GM12878 (cell line): ENCODE measurements around the gene OR10A3. TPM values are rescaled to one million over a fixed set of nuclear protein-coding genes. Genes with fewer than 3 reads are reported as not detected.
A peak's percentile ranks its signal among the peaks of the same experiment; 100 is the strongest.

Experiments
- ATAC-seq: fragments of 200-7000 bp; cut with Tn5 transposase; 3 replicates; pipeline ENCODE4 v1.9.1; 2020; ENCODE audit warnings: mild to moderate bottlenecking, moderate library complexity
- BruUV-seq: library from RNA; stranded (reverse); fragments of 400-500 nt; replicated peaks from 2 replicates; lab custom pipeline; 2021; lab: Mats Ljungman, UMichigan
- CTCF ChIA-PET: fragments of 300-600 bp; sonication (Branson Sonifier 250); formaldehyde crosslinking; extraction: SDS; loops from one replicate; lab custom pipeline; 2021; ENCODE audit warnings: inconsistent platforms; lab: Yijun Ruan, JAX
- POLR2A ChIA-PET: fragments of 350-600 bp; formaldehyde crosslinking; extraction: SDS; loops from one replicate; lab custom pipeline; 2021; ENCODE audit warnings: inconsistent platforms; lab: Charles Lee
- RAD21 ChIA-PET: fragments of 300-600 bp; sonication (Branson Sonifier 250); formaldehyde crosslinking; loops from one replicate; lab custom pipeline; 2023; ENCODE audit warnings: antibody characterized with exemption; ENCODE audit not compliant: unreplicated experiment; lab: Charles Lee
- SMC1A ChIA-PET: fragments of 300-600 bp; sonication (Branson Sonifier 250); formaldehyde crosslinking; loops from one replicate; lab custom pipeline; 2023; ENCODE audit not compliant: unreplicated experiment, uncharacterized antibody; lab: Charles Lee
- DNase-seq: peaks from one replicate; pipeline ENCODE4 v3.0.0-alpha.2; 2011; ENCODE audit warnings: low read depth, low spot score
- FAIRE-seq: peaks from 3 replicates; lab custom pipeline; 2011; peaks lifted over from hg19 to GRCh38; lab: Jason Lieb, UNC
- H2AFZ ChIP-seq: 2 replicates; pipeline ENCODE4 v1.6.0; 2011; ENCODE audit warnings: low read depth, low read length, control low read depth; ENCODE audit not compliant: control insufficient read depth
- H3K27ac ChIP-seq: 2 replicates; pipeline ENCODE4 v1.5.1; 2011; ENCODE audit warnings: control low read depth; ENCODE audit not compliant: control insufficient read depth, insufficient read depth
- H3K27me3 ChIP-seq, 2 experiments: replicated peaks in 1 of 2; 2 replicates each; pipeline versions ENCODE4 v1.6.0 to v1.6.1; 2011; ENCODE audit warnings: low read length in 1 of 2; ENCODE audit not compliant: control insufficient read depth in 2 of 2, insufficient read depth in 2 of 2
- H3K36me3 ChIP-seq, 2 experiments: 2 replicates each; pipeline ENCODE4 v1.5.1; 2011; ENCODE audit warnings: low read length in 1 of 2; ENCODE audit not compliant: control insufficient read depth in 2 of 2, insufficient read depth in 2 of 2
- H3K4me1 ChIP-seq: 2 replicates; pipeline ENCODE4 v1.6.1; 2011; ENCODE audit warnings: mild to moderate bottlenecking, low read length, moderate library complexity, mixed read lengths; ENCODE audit not compliant: control insufficient read depth, insufficient read depth
- H3K4me2 ChIP-seq: 2 replicates; pipeline ENCODE4 v1.6.0; 2011; ENCODE audit warnings: control low read depth; ENCODE audit not compliant: control insufficient read depth, insufficient read depth
- H3K4me3 ChIP-seq: fragments of 200-600 bp; sonication (generic); 2 replicates; pipeline ENCODE4 v1.5.1; 2016
- H3K79me2 ChIP-seq: 2 replicates; pipeline ENCODE4 v1.6.0; 2011; ENCODE audit warnings: low read length; ENCODE audit not compliant: control insufficient read depth, insufficient read depth
- H3K9ac ChIP-seq: 2 replicates; pipeline ENCODE4 v1.8.0; 2011; ENCODE audit warnings: low read length, control low read depth, mixed read lengths; ENCODE audit not compliant: control insufficient read depth, insufficient read depth
- H3K9me3 ChIP-seq: replicated peaks from 3 replicates; pipeline ENCODE4 v1.5.1; 2011; ENCODE audit warnings: mild to moderate bottlenecking, low read length; ENCODE audit not compliant: control insufficient read depth, insufficient read depth
- H4K20me1 ChIP-seq: 2 replicates; pipeline ENCODE4 v1.6.0; 2011; ENCODE audit not compliant: control insufficient read depth, insufficient read depth
- BCL11A ChIP-seq: IDR thresholded peaks from 2 replicates; pipeline ENCODE4 v1.6.1; 2011; ENCODE audit warnings: low read depth, low read length
- IRF4 ChIP-seq: IDR thresholded peaks from 2 replicates; pipeline ENCODE4 v1.6.1; 2011; ENCODE audit warnings: low read depth, low read length
- SRF ChIP-seq, 2 experiments: IDR thresholded peaks; 2 replicates each; pipeline ENCODE4 v1.6.1; 2011; ENCODE audit warnings: low read depth in 2 of 2, low read length in 2 of 2, mild to moderate bottlenecking in 1 of 2, moderate library complexity in 1 of 2
- SUPT20H ChIP-seq: IDR thresholded peaks from 2 replicates; pipeline ENCODE4 v1.6.1; 2011; ENCODE audit warnings: low read depth, mild to moderate bottlenecking, low read length, moderate library complexity, borderline replicate concordance; ENCODE audit not compliant: control insufficient read depth
- SUZ12 ChIP-seq: fragments of 200-600 bp; sonication (generic); IDR thresholded peaks from one replicate; pipeline ENCODE4 v1.6.1; 2018; ENCODE audit warnings: antibody characterized with exemption, mild to moderate bottlenecking; ENCODE audit not compliant: unreplicated experiment
- WGBS: methylation state at CpG from one replicate; pipeline ENCODE4 v1.1.6; 2016; ENCODE audit warnings: low lambda C conversion rate; ENCODE audit not compliant: insufficient replicate concordance, insufficient coverage; ENCODE audit errors: missing lambda C conversion rate; 5-methylcytosine and 5-hydroxymethylcytosine counted together
- in situ Hi-C: fragments of 300-500 bp; cut with MboI; formaldehyde crosslinking; loops from 9 replicates; pipeline ENCODE4 v1.14.3; 2018; ENCODE audit warnings: mixed read lengths
- intact Hi-C: fragments of 100-400 bp; cut with micrococcal nuclease; formaldehyde crosslinking; loops from one replicate; pipeline ENCODE4 v1.14.2; 2022; ENCODE audit not compliant: unreplicated experiment
- polyA plus RNA-seq, 11 experiments: library from polyadenylated mRNA; depleted of rRNA in 4 of 11; unstranded in 6 of 11; stranded (reverse) in 5 of 11; fragments of >200 nt; fragmentation: Nextera tagmentation in 4 of 11; fragmentation: Illumina TruSeq in 1 of 11; extraction: Ambion mirVana in 4 of 11; extraction: Trizol in 1 of 11; gene quantifications; 1 replicate in 1 of 11; 2 replicates in 10 of 11; pipeline versions ENCODE4 v1.2.1 to v1.2.3, GENCODE V29; 2011 to 2016; ENCODE audit warnings: inconsistent platforms in 2 of 11, missing spikeins in 2 of 11, low read depth in 1 of 11
- total RNA-seq, 4 experiments: library from RNA; depleted of rRNA in 3 of 4; stranded (reverse); fragments of >200 nt in 3 of 4; fragmentation: Illumina TruSeq in 1 of 4; extraction: Trizol in 1 of 4; gene quantifications; 2 replicates each; pipeline versions ENCODE4 v1.2.1 to v1.2.3, GENCODE V29; 2013 to 2021
- TF ChIP-seq, protein P1 (sequence below): fragments of 450-650 bp; IDR thresholded peaks from 2 replicates; pipeline ENCODE4 v1.6.1; 2017; ENCODE audit warnings: antibody characterized with exemption, mild to moderate bottlenecking, moderate library complexity
- TF ChIP-seq, protein P2 (sequence below): fragments of 450-650 bp; IDR thresholded peaks from 2 replicates; pipeline ENCODE4 v1.6.1; 2016; ENCODE audit warnings: mild to moderate bottlenecking
- TF ChIP-seq, protein P3 (sequence below): IDR thresholded peaks from 2 replicates; pipeline ENCODE4 v1.6.1; 2012; ENCODE audit warnings: low read depth, low read length, improper control_type of control experiment
- TF ChIP-seq, protein P4 (sequence below): fragments of 450-650 bp; IDR thresholded peaks from 2 replicates; pipeline ENCODE4 v1.6.1; 2014; ENCODE audit warnings: mild to moderate bottlenecking

Gene OR10A3
- total and polyA plus RNA-seq, 10 of the 15 experiments (the other 5 are each of a cell fraction or from before 2014, with no cell fraction given), result 0.04 TPM; not detected in 9

DNA sequence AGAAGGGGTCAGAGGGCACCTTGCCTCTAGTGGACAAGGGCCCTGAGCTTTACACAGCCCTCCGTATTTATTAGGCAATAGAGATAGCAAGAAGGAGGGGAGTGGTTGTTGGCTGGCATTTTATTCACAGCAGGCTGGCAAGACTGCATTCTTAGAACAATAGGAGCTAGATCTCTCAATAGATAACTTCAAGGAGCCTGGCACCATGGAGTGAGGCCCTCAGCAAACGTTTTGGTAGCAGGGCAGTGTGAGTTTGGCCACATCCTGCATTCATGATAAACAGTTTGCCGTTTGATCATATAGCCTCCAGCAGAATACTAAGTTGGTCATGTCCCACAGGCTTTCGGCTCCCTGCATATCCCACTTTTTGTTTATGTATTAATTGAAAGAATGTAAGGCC is 42.1 kb downstream of the OR10A3 start:
- TF ChIP-seq, protein P1, sequence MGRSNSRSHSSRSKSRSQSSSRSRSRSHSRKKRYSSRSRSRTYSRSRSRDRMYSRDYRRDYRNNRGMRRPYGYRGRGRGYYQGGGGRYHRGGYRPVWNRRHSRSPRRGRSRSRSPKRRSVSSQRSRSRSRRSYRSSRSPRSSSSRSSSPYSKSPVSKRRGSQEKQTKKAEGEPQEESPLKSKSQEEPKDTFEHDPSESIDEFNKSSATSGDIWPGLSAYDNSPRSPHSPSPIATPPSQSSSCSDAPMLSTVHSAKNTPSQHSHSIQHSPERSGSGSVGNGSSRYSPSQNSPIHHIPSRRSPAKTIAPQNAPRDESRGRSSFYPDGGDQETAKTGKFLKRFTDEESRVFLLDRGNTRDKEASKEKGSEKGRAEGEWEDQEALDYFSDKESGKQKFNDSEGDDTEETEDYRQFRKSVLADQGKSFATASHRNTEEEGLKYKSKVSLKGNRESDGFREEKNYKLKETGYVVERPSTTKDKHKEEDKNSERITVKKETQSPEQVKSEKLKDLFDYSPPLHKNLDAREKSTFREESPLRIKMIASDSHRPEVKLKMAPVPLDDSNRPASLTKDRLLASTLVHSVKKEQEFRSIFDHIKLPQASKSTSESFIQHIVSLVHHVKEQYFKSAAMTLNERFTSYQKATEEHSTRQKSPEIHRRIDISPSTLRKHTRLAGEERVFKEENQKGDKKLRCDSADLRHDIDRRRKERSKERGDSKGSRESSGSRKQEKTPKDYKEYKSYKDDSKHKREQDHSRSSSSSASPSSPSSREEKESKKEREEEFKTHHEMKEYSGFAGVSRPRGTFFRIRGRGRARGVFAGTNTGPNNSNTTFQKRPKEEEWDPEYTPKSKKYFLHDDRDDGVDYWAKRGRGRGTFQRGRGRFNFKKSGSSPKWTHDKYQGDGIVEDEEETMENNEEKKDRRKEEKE, result no peak
- TF ChIP-seq, all 136 proteins: peak for 0

DNA sequence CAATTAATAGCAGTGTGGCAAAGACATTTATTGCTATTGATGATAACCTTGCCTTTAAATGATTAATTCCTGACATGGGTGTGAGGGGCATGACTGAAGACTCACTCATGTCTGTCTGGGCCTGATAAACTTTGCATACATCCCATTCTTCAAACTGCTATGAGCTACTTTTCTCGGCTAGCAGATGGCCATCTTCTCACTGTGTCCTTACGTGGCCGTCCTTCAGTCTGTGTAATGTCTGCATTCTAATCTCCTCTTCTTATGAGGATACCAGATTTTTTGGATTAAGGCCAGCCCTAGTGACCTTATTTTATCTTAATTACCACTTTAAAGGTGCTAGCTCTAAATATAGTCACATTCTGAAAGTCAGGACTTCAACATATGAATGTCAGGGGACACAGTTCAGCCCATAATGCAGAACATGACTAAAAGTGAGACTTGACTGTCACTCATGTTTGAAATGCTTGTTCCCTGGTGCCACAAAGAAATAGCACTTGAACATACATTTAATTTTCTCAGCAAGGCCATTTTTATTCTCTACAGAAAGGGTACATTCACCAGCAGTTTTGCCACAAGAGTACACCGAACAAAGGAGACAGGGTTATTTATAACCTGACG is 42.7 kb downstream of the OR10A3 start:
- H3K9ac ChIP-seq, result no peak overlapping the region
- DNase-seq (no peak), FAIRE-seq (no peak), ATAC-seq (no peak; the same call in 2 of the 3 replicates)
- no peak overlapping the region for H3K27ac ChIP-seq
- H4K20me1 ChIP-seq, result no peaks in the 10 kb centered on the region
- SMC1A ChIA-PET, result interaction anchor here (5.2 kb wide), 1 partner anchor 88 kb away, joined by 17 read pairs; the partner anchor contains the start of gene EIF3F
- H3K27me3 ChIP-seq, result no peaks in the 10 kb centered on the region
- intact Hi-C loops (loop anchor here (10.0 kb wide), 1 partner anchor 196 kb away; no protein-coding TSS in a partner anchor), in situ Hi-C loops (no loop called here)
- H3K36me3 ChIP-seq, result no peaks in the 10 kb centered on the region
- RAD21 ChIA-PET, result no interaction called here
- H3K4me1 ChIP-seq, result no peaks in the 10 kb centered on the region
- CTCF ChIA-PET, result interaction anchor here (0.8 to 1.6 kb wide), 2 partner anchors 88 to 386 kb away, joined by 3 to 5 read pairs; partner anchors contain the start of gene EIF3F
- H3K4me3 ChIP-seq, result no peak overlapping the region
- no TSS peak for BruUV-seq
- H3K4me2 ChIP-seq, result no peak overlapping the region
- WGBS, result 68% methylated on average over 5 of the region's 5 CpGs
- H3K79me2 ChIP-seq, result no peaks in the 10 kb centered on the region
- H3K9me3 ChIP-seq, result no peaks in the 10 kb centered on the region
- POLR2A ChIA-PET, result interaction anchor here (0.6 kb wide), 1 partner anchor 965 kb away, joined by 5 read pairs; no protein-coding TSS in a partner anchor
- H2AFZ ChIP-seq, result no peak overlapping the region
- TF ChIP-seq SUZ12, result no peak
- 0 out of 2 replicates have a peak, but pooled peaks have one; percentile 20 for TF ChIP-seq IRF4
- TF ChIP-seq SRF (IDR thresholded peaks at IDR 0.05; ENCODE audit: low read depth in 2 of 2, low read length in 2 of 2), result no peak
- 0 out of 2 replicates have a peak, but pooled peaks have one; percentile 8 for TF ChIP-seq BCL11A
- TF ChIP-seq, protein P2, sequence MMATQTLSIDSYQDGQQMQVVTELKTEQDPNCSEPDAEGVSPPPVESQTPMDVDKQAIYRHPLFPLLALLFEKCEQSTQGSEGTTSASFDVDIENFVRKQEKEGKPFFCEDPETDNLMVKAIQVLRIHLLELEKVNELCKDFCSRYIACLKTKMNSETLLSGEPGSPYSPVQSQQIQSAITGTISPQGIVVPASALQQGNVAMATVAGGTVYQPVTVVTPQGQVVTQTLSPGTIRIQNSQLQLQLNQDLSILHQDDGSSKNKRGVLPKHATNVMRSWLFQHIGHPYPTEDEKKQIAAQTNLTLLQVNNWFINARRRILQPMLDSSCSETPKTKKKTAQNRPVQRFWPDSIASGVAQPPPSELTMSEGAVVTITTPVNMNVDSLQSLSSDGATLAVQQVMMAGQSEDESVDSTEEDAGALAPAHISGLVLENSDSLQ, result peak; percentile 71
- TF ChIP-seq, protein P3, sequence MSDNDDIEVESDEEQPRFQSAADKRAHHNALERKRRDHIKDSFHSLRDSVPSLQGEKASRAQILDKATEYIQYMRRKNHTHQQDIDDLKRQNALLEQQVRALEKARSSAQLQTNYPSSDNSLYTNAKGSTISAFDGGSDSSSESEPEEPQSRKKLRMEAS, result no peak
- TF ChIP-seq, protein P4, sequence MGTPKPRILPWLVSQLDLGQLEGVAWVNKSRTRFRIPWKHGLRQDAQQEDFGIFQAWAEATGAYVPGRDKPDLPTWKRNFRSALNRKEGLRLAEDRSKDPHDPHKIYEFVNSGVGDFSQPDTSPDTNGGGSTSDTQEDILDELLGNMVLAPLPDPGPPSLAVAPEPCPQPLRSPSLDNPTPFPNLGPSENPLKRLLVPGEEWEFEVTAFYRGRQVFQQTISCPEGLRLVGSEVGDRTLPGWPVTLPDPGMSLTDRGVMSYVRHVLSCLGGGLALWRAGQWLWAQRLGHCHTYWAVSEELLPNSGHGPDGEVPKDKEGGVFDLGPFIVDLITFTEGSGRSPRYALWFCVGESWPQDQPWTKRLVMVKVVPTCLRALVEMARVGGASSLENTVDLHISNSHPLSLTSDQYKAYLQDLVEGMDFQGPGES, result no peak
- no peak for TF ChIP-seq SUPT20H

More for the DNA sequence above, 42.1 kb downstream of the OR10A3 start:
- Histone ChIP-seq H3K4me1 (no peaks in the 10 kb centered on the region), H3K27ac (no peak overlapping the region), H3K9me3 (no peaks in the 10 kb centered on the region), H3K36me3 (no peaks in the 10 kb centered on the region), H2AFZ (no peak overlapping the region), H3K27me3 (no peaks in the 10 kb centered on the region), H3K4me2 (no peak overlapping the region), H3K79me2 (no peaks in the 10 kb centered on the region), H4K20me1 (no peaks in the 10 kb centered on the region), H3K4me3 (no peak overlapping the region), H3K9ac (no peak overlapping the region)
- FAIRE-seq (no peak), DNase-seq (no peak), ATAC-seq (no peak)
- ChIA-PET SMC1A (interaction anchor here (5.2 kb wide), 1 partner anchor 87 kb away, joined by 17 read pairs; the partner anchor contains the start of gene EIF3F), POLR2A (no interaction called here), RAD21 (no interaction called here), CTCF (interaction anchor here (1.6 kb wide), 1 partner anchor 87 kb away, joined by 5 read pairs; the partner anchor contains the start of gene EIF3F)
- intact Hi-C loops, result loop anchor here (10.0 kb wide), 1 partner anchor 195 kb away; no protein-coding TSS in a partner anchor
- 46% methylated on average over 4 of the region's 4 CpGs for WGBS
- in situ Hi-C loops, result no loop called here
- no TSS peak for BruUV-seq
